Osteoblast (primary cell): ENCODE measurements around the gene JMJD1C. TPM values are rescaled to one million over a fixed set of nuclear protein-coding genes. Genes with fewer than 3 reads are reported as not detected.
A peak's percentile ranks its signal among the peaks of the same experiment; 100 is the strongest.

Experiments
- DNase-seq: peaks from one replicate; pipeline ENCODE4 v3.0.0; 2011; ENCODE audit warnings: low spot score, mixed read lengths; ENCODE audit not compliant: insufficient read length; ENCODE audit errors: missing footprints
- H2AFZ ChIP-seq: 2 replicates; pipeline ENCODE4 v1.6.0; 2011; ENCODE audit warnings: mild to moderate bottlenecking, low read length
- H3K27ac ChIP-seq: 2 replicates; pipeline ENCODE4 v1.5.1; 2011; ENCODE audit warnings: mild to moderate bottlenecking, low read depth, low read length, moderate library complexity
- H3K27me3 ChIP-seq: 2 replicates; pipeline ENCODE4 v1.6.0; 2012; ENCODE audit warnings: mild to moderate bottlenecking, control low read depth, inconsistent platforms, low read length, moderate library complexity; ENCODE audit not compliant: insufficient read depth
- H3K36me3 ChIP-seq: 2 replicates; pipeline ENCODE4 v1.5.1; 2011; ENCODE audit warnings: mild to moderate bottlenecking, low read length, control low read depth, moderate library complexity; ENCODE audit not compliant: insufficient read depth
- H3K4me1 ChIP-seq: 2 replicates; pipeline ENCODE4 v1.5.1; 2011; ENCODE audit warnings: mild to moderate bottlenecking, low read length, control low read depth, moderate library complexity; ENCODE audit not compliant: insufficient read depth
- H3K4me2 ChIP-seq: 2 replicates; pipeline ENCODE4 v1.6.0; 2011; ENCODE audit warnings: mild to moderate bottlenecking, low read length; ENCODE audit not compliant: insufficient read depth
- H3K4me3 ChIP-seq: fragments of 200-600 bp; sonication (generic); 3 replicates; pipeline ENCODE4 v1.5.1; 2012; ENCODE audit warnings: mild to moderate bottlenecking, low read length, inconsistent platforms; ENCODE audit not compliant: insufficient read depth
- H3K79me2 ChIP-seq: 2 replicates; pipeline ENCODE4 v1.6.0; 2012; ENCODE audit warnings: mild to moderate bottlenecking, low read length, control low read depth, inconsistent platforms; ENCODE audit not compliant: insufficient read depth
- H3K9me3 ChIP-seq: 2 replicates; pipeline ENCODE4 v1.5.1; 2011; ENCODE audit warnings: low read depth, low read length, control low read depth
- H4K20me1 ChIP-seq: 2 replicates; pipeline ENCODE4 v1.6.0; 2012; ENCODE audit warnings: mild to moderate bottlenecking, low read length, control low read depth; ENCODE audit not compliant: insufficient read depth
- total RNA-seq: library from RNA; depleted of rRNA; stranded (reverse); fragments of >200 nt; gene quantifications from 2 replicates; pipeline ENCODE4 v1.2.3, GENCODE V29; 2012
- TF ChIP-seq, protein P1 (sequence below): IDR thresholded peaks from 2 replicates; pipeline ENCODE4 v1.5.1; 2011; ENCODE audit warnings: mild to moderate bottlenecking, low read depth, low read length, moderate library complexity; ENCODE audit errors: extremely low read depth

JMJD1C gene
- total RNA-seq, 1 donor, result 92.6 TPM

DNA sequence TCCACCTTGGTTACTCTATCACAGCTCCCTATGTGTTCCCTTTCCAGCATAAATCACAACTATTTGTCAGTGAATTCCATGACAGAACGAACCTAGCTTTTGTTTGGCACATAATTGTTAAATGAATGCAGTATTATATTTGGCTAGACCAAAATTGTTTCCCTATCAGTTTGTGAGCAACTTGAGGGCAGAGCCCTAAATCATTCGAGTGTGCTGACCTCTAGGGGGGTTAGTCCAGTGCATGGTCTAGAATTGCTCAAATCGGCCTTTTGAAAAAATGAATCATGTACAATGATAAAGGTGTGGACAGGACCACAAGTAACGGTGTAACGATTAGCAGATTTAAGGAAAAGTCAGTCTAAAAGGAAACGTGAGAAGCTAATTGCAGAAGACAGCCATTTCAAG lies 333.1 kb downstream of the JMJD1C start:
- Histone ChIP-seq H3K27me3 (no peaks in the 10 kb centered on the region), H3K4me1 (peaks cover 26% of the 10 kb centered on the region), H3K4me3 (peak overlapping the region; percentile 100), H4K20me1 (peaks cover 26% of the 10 kb centered on the region), H2AFZ (peak overlapping the region; percentile 87), H3K79me2 (peaks cover 44% of the 10 kb centered on the region), H3K9me3 (no peaks in the 10 kb centered on the region), H3K36me3 (peaks cover 3% of the 10 kb centered on the region), H3K27ac (peak overlapping the region; percentile 21), H3K4me2 (peak overlapping the region; percentile 95)
- no peak for DNase-seq
- TF ChIP-seq, protein P1, sequence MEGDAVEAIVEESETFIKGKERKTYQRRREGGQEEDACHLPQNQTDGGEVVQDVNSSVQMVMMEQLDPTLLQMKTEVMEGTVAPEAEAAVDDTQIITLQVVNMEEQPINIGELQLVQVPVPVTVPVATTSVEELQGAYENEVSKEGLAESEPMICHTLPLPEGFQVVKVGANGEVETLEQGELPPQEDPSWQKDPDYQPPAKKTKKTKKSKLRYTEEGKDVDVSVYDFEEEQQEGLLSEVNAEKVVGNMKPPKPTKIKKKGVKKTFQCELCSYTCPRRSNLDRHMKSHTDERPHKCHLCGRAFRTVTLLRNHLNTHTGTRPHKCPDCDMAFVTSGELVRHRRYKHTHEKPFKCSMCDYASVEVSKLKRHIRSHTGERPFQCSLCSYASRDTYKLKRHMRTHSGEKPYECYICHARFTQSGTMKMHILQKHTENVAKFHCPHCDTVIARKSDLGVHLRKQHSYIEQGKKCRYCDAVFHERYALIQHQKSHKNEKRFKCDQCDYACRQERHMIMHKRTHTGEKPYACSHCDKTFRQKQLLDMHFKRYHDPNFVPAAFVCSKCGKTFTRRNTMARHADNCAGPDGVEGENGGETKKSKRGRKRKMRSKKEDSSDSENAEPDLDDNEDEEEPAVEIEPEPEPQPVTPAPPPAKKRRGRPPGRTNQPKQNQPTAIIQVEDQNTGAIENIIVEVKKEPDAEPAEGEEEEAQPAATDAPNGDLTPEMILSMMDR, result no peak

DNA sequence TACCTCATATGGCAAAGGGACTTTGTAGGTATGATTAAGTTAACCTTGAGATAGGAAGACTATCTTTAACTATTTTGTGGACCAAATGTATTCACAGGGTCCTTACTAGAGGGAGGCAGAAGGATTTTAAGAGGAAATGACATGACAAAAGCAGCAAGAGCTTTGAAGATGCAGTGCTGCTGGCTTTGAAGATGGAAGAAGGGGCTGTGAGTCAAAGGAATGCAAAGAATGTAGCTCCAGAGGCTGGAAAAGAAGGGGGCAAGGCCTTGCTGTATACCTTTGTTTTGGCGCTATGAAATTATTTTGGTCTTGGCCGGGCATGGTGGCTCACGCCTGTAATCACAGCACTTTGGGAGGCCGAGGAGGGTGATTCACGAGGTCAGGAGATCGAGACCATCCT lies 335.9 kb downstream of the JMJD1C start:
- H2AFZ ChIP-seq, result no peak overlapping the region
- peaks cover 11% of the 10 kb centered on the region for H3K4me1 ChIP-seq
- no peaks in the 10 kb centered on the region for H3K9me3 ChIP-seq
- no peak overlapping the region for H3K4me2 ChIP-seq
- no peaks in the 10 kb centered on the region for H3K27me3 ChIP-seq
- no peaks in the 10 kb centered on the region for H3K36me3 ChIP-seq
- DNase-seq, result peak; percentile 54
- TF ChIP-seq, protein P1, result no peak
- H4K20me1 ChIP-seq, result peaks cover 8% of the 10 kb centered on the region
- H3K4me3 ChIP-seq, result no peak overlapping the region
- H3K27ac ChIP-seq, result no peak overlapping the region
- peaks cover 17% of the 10 kb centered on the region for H3K79me2 ChIP-seq

DNA sequence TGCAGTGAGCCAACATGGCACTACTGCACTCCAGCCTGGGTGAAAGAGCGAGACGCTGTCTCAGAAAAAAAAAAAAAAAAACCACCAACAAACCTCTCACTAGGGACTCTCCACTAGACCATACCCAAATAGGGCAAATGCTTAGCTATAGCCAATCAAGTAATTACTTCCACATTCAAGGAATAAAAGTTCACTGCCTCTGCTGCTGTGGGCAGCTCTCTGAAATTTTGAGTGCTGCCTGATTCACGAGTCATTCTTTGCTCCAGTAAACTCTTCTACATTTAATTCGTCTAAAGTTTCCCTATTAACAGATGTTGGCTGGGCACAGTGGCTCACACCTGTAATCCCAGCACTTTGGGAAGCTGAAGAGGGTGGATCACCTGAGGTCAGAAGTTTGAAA lies 337.3 kb downstream of the JMJD1C start:
- peak overlapping the region; percentile 46 for H2AFZ ChIP-seq
- H4K20me1 ChIP-seq, result no peaks in the 10 kb centered on the region
- H3K27ac ChIP-seq, result no peak overlapping the region
- H3K36me3 ChIP-seq, result no peaks in the 10 kb centered on the region
- no peak overlapping the region for H3K4me3 ChIP-seq
- TF ChIP-seq, protein P1, result no peak
- no peaks in the 10 kb centered on the region for H3K27me3 ChIP-seq
- no peaks in the 10 kb centered on the region for H3K9me3 ChIP-seq
- H3K4me2 ChIP-seq, result peak overlapping the region; percentile 22
- peak; percentile 62 for DNase-seq
- H3K79me2 ChIP-seq, result peaks cover 2% of the 10 kb centered on the region
- H3K4me1 ChIP-seq, result peaks cover 3% of the 10 kb centered on the region

DNA sequence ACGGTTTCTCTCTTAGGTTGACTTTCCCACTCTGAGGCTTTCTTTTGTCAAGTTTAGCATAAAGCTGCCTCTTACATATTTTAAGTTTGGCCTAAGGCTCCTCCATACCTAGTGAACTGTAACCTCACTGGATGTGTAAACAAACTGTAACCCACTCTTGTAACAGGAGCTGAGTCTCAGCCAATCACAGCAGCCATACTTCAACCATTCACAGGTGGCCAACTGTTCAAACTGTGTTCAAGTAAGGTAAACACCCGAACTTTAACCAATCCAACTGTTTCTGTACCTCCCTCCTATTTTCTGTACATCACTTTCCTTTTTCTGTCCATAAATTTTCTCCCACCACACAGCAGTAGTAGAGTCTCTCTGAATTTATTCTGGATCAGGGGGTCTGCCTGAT lies 340.3 kb downstream of the JMJD1C start:
- no peaks in the 10 kb centered on the region for H4K20me1 ChIP-seq
- no peak for DNase-seq
- no peaks in the 10 kb centered on the region for H3K27me3 ChIP-seq
- H3K4me1 ChIP-seq, result peaks cover 6% of the 10 kb centered on the region
- H3K27ac ChIP-seq, result no peak overlapping the region
- H3K9me3 ChIP-seq, result no peaks in the 10 kb centered on the region
- H3K79me2 ChIP-seq, result no peaks in the 10 kb centered on the region
- H2AFZ ChIP-seq, result peak overlapping the region; percentile 15
- TF ChIP-seq, protein P1, result no peak
- H3K36me3 ChIP-seq, result no peaks in the 10 kb centered on the region
- H3K4me2 ChIP-seq, result no peak overlapping the region
- H3K4me3 ChIP-seq, result no peak overlapping the region
